DMS 273 (cell line): ENCODE data around the gene PHEX.

Source experiments
- DNase-seq: peaks from one replicate; lab custom pipeline; 2025; ENCODE audit not compliant: unreplicated experiment; lab: John Stamatoyannopoulos, UW

Gene PHEX

GRCh38 chrX:22032084-22032483 is at the start of gene PHEX:
Gene PHEX (plus strand): TSS chrX:22032325. CDS start chrX:22033006, 681 bp downstream.
- no peak for DNase-seq

GRCh38 chrX:21985332-21985777 is 46.8 kb upstream of the PHEX start:
- peak; percentile 92 for DNase-seq

GRCh38 chrX:21986596-21986995 is 45.5 kb upstream of the PHEX start:
- DNase-seq, result no peak

- no peak for DNase-seq
Measured at GRCh38 chrX:21989384-21989783, 42.7 kb upstream of the PHEX start.

- no peak for DNase-seq
Measured at GRCh38 chrX:21990832-21991231, 41.3 kb upstream of the PHEX start.

GRCh38 chrX:21991504-21991903 is 40.6 kb upstream of the PHEX start:
- no peak for DNase-seq

GRCh38 chrX:21993265-21993664 is 38.9 kb upstream of the PHEX start:
- DNase-seq, result no peak

GRCh38 chrX:21996872-21997455 is 35.2 kb upstream of the PHEX start:
- peak; percentile 39 for DNase-seq

GRCh38 chrX:21998037-21998436 is 34.1 kb upstream of the PHEX start:
- no peak for DNase-seq

GRCh38 chrX:22004866-22005265 is 27.3 kb upstream of the PHEX start:
- no peak for DNase-seq

GRCh38 chrX:22012051-22012450 is 20.1 kb upstream of the PHEX start:
- DNase-seq, result no peak

- DNase-seq, result peak; percentile 15
Measured at GRCh38 chrX:22012931-22013330, 19.2 kb upstream of the PHEX start.

- no peak for DNase-seq
Measured at GRCh38 chrX:22015139-22015750, 16.9 kb upstream of the PHEX start.

GRCh38 chrX:22021751-22022324 is 10.3 kb upstream of the PHEX start:
- DNase-seq, result peak; percentile 13

- no peak for DNase-seq
Measured at GRCh38 chrX:22024577-22024976, 7.5 kb upstream of the PHEX start.

GRCh38 chrX:22025751-22026150 is 6.4 kb upstream of the PHEX start:
- DNase-seq, result no peak

- DNase-seq, result no peak
Measured at GRCh38 chrX:22026731-22027130, 5.4 kb upstream of the PHEX start.

GRCh38 chrX:22032506-22032905 is 381 bp downstream of the PHEX start:
- no peak for DNase-seq

GRCh38 chrX:22033818-22034217 is 1.7 kb downstream of the PHEX start:
- DNase-seq, result no peak

GRCh38 chrX:22035236-22035635 is 3.1 kb downstream of the PHEX start:
- DNase-seq, result no peak

GRCh38 chrX:22037225-22037624 is 5.1 kb downstream of the PHEX start:
- DNase-seq, result no peak

GRCh38 chrX:22037911-22038537 is 5.9 kb downstream of the PHEX start:
- no peak for DNase-seq
